ENCODE results near the gene OR10P1.

The OR10P1 gene

GRCh38 chr12:55685671-55686070, 49.0 kb downstream of the OR10P1 start:
- Mint-ChIP-seq H3K27ac (no peak overlapping the region), H3K36me3 (ENCODE audit: low read depth) (no peaks in the 10 kb centered on the region), H3K27me3 (peaks cover 23% of the 10 kb centered on the region), H3K4me1 (ENCODE audit: low read depth) (peaks cover 20% of the 10 kb centered on the region), H3K4me3 (no peak overlapping the region), H3K9me3 (no peaks in the 10 kb centered on the region)
- no peak for DNase-seq

GRCh38 chr12:55686366-55687010, 49.8 kb downstream of the OR10P1 start:
- Mint-ChIP-seq H3K27me3 (peaks cover 15% of the 10 kb centered on the region), H3K27ac (no peak overlapping the region), H3K9me3 (no peaks in the 10 kb centered on the region), H3K4me3 (no peak overlapping the region), H3K4me1 (ENCODE audit: low read depth) (peaks cover 13% of the 10 kb centered on the region), H3K36me3 (ENCODE audit: low read depth) (no peaks in the 10 kb centered on the region)
- DNase-seq = no peak

Measured in activated T-cell treated with anti-CD3 and anti-CD28 coated beads, Interleukin-2, amount 50 U/mL, for 24 hours (primary cell).